C1 segment of cervical spinal cord (tissue), 14 donors: ENCODE data around the gene PIGH.
"Not testable (repeated sequence)": the region's sequence is repeated elsewhere in the genome, so short reads cannot be mapped to it uniquely, and the experiment has no call there.

ENCODE experiments used
- DNase-seq, 14 donors: peaks; one replicate each; lab custom pipeline; 2025; lab: John Stamatoyannopoulos, UW

The PIGH gene

DNA sequence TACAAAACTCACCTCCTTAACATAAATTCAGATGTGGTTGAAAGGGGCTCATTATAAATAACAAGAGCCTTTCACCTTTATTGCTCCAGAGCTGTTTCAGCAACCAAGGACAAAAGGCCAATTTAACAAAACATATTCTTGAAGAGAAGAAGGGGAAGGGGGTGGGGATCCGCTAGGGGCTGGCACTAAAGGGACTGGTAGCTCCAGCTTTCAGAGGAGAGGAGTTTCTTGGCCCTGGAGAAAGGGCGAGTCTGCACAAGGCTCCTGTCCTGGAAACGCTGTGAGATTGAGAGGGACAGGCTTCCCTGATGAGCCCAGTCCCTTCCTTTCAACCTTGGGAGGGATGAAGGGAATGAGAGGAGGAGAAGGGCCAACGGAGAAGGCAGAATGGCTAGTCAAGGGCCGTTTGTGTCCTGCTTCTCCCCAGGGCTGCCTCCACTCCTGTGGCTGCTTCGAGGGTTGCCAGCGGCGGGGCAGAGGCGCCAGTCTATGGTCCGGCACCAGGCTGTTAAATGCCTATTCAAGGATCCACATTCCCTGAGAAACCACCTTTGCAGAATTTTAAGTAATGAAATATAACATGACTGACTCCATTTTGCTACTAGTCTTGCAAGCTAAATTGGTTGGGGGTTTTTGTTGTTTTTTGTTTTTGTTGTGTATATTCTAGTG is 9.7 kb upstream of the PIGH start:
- no peak for DNase-seq

DNA sequence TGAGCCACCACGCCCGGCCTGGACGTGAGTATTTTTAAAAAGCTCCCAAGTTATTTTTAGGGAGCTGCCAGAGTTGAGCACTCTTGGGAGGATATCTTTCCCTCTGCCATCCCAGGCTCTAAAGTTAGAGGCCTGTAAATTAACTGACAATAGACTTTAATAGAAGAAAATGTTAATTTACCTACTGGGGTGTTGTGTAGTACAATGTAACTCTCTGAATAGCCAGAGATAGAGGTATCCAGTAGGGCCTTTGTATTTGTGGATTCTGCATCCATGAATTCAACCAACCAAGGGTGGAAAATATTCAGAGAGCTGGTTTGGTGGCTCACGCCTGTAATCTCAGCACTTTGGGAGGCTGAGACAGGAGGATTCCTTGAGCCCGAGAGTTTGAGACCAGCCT is 7.6 kb upstream of the PIGH start:
- no peak for DNase-seq

DNA sequence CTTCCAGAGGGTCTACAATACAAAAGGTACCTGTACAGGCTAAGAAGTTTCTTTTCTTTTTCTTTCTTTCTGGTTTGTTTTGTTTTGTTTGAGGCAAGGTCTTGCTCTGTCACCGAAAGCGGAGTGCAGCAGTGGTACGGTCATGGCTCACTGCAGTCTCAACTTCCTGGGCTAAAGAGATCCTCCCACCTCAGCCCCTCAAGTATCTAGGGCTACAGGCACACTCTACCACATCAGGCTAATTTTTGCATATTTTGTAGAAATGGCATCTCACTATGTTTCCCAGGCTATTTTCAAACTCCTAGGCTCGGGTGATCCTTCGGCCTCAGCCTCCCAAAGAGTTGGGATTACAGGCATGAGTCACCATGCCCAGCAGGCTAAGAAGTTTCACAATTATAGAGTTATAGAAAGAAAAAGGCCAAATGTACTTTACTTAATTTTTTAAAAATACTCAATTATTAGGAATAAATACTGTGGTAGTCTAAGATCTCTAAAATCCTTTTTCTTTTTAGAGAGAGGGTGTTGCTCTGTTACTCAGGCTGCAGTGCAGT is 3.0 kb upstream of the PIGH start:
- no peak for DNase-seq

DNA sequence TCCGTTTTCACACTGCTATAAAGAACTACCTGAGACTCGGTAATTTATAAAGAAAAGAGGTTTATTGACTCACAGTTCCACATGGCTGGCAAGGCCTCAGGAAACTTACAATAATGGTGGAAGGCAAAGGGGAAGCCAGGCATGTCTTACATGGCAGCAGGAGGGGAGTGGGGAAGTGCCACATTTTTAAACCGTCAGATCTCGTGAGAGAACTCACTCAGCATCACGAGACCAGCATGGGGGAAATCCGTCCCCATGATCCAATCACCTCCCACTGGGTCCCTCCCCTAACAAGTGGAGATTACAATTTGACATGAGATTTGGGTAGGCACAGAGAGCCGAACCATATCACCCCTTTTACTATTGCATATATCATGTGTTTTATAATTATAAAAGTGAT is 2.0 kb upstream of the PIGH start:
- DNase-seq: no peak

DNA sequence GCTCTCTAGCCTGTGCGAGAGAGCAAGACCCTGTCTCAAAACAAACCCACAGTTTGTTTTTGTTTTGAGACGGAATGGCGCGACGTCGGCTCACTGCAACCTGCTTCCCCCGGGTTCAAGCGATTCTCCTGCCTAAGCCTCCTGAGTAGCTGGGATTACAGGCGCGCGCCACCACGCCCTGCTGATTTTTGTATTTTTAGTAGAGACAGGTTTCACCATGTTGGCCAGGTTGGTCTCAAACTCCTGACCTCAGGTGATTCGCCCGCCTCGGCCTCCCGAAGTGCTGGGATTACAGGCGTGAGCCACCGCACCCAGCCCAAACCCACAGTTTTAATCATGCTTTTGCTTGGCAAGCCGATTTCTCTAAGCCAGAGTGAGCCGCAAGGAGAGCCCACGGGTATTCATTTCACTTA is 500 bp upstream of the PIGH start:
- DNase-seq: not testable (repeated sequence)

DNA sequence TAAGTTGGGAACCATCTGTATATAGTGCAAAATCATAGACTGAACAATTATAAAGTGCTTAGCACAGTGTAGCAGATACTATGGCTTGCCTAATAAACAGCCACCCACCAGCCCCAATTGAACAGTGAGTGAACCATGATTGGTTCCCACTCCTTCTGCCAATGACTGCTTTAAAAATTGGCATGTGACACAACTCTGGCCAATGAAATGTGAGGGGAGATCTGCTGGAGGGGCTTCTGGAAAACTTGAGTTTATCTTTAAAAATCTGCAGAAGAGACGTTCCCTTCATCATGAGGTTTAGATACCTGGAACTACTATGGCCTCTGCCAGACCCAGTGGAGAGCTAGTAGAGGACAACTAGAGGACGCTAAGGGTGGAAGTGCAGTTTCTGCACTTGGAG is 4.7 kb downstream of the PIGH start:
- DNase-seq: no peak

DNA sequence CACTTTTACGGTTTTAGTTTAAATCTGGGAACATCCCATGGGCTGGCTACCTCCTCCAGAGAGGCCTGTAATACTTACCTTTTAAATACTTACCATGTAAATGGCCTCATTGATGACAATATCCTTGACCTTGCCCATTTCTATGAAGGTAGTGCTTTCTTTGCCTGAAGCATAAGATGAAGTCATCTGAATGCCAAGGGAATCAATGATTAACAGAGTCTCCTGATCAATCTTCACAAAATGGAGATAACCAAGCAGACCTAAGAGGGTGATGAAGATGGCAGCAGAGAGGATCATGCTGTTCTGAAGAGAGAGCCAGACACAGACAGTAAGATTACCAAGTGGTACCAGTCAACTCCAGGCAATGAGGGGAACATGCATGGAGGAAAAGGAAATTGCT is 6.4 kb downstream of the PIGH start:
- not testable (repeated sequence) for DNase-seq

DNA sequence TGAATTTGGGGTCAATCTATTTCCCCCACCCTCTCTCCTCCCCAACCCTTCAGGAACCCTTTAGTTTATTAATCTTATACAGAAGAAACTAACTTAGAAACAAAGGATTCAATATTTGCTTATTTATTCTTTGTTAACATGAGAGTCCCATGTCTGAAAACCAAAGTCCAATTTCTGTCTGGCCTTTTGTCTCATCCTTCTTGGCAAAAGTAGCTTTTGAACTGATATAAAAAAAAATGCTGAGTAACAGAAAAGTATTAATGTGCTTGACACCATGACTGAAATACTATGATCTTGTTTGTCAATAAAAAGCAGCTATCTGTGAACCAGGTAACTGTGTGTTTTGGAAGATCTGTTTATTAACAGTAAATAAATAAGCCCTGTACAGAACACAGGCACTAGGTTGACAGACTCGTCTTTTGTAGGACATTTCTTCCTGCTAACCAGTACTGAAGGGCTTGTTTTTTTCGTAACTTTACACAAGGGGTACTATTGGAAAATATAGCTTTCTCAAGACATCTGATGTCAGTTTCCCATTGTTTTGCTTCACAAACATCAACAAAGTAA is 10.8 kb downstream of the PIGH start:
- DNase-seq: no peak

DNA sequence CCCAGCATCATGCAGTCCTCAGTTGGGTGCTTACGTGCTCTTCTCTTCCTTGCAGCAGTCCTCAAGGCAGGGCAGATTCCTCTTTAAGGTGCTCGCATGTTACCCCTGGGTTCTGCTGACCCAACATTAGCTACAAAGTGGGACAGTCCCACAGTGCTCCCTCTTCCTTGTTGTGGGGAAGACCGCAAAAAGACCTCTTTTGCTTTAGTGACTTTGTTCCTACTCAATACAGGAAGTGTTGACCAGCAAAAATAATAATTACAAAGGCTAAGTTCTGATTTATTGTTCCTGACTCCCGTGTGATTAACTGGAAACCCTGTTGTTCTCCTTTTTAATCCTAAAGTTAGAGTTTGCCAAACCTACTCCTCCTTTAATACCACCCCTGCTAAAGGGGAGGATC is 13.7 kb downstream of the PIGH start:
- no peak for DNase-seq

DNA sequence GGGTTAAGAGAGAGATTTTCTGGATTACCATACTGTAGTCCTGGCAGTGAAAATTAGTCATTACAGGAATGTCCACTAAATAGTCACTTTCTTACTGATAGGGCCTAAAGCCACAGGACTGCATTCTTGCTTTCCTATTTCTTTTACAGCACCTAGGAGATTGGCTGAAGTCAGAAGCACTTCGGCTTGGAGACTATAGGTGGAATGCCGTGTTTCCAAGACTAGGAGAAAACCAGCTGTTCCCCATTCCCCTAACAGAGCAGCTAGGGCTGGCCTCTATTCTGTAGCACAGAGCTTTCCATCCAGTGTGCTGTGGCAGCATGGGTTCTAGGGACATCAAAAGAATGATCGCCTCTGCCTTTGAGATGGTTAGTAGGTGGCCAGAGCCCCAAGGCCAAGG is 15.1 kb downstream of the PIGH start:
- no peak for DNase-seq

DNA sequence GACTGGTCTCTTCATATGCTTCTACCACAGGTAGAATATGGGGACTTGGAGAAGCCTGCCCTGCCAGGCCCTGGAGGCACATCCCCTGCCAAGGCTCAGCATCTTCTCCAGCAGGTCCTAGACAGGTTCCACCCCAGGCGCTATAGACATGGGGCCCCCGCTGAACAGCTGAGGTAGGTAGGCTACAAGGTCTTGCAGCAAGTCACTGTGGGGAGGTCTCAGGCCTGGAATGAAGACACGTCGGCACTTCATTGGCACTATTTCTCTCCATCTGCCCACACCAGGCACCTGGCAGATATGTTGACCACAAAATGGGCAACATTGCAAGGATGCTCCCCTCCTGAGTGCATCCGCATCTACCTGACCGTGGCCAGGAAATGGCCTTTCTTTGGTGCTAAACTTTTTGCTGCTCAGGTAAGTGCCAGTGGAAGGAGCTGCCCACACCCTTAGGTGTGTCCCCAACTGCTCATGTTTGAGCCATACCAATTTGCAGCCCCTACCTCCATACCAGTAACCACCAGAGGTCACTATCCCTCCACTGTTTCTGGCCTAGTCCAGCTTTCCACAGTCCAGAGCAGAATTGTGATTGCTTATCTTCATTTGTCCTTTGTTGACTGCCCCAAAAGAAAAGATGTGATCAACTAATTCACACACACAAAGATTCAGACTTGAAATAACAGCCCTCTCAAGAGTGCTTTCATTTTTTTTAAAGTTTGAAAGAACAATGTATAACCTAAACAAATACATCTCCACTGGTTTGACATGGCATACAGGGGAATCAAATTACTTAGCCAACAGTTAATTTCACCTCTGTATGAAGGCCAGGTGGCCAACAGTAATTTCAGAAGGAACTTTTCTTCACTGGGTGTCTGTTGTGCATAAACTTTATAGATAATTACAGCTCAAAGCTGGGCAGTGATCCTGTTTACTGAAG is 16.1 kb downstream of the PIGH start:
- peak in 1 of 14 donors; percentile 70 for DNase-seq

DNA sequence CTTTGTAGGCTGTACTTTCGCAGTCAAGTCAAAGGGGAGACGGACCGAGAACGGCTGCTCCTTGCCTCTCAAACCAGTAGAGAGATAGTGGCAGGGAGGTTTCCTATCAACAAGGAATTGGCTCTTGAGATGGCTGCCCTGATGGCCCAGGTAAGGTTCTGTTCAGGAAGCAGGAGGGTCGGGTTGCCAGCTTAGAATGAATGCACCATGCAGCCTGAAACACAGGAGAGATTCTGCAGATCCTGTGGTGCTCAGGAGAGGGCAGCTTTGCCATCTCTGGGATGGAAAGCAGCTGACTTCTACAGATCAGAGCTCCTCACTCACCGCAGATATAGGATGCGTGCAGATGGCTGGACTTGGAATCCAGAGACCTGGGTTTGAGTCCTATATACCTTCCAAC is 18.0 kb downstream of the PIGH start:
- DNase-seq: no peak

DNA sequence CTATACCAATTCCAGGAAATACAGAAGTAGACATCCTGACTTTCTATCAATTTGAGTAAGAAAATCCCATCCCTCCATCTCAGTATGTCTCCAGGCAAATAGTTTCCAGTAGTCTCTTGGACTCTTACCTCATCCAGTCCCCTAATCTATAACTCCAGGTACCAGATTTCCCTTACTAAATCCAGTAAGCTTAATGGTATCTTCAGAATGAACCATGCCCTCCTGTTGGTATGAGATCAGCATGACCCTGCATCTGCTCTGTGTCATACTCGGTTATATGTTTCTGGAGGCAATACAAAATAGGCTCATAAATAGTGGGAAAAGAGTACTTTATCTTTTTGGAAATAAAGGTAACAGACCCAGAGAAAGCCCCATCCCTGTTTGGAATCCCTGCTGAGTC is 18.4 kb downstream of the PIGH start:
- DNase-seq: no peak

DNA sequence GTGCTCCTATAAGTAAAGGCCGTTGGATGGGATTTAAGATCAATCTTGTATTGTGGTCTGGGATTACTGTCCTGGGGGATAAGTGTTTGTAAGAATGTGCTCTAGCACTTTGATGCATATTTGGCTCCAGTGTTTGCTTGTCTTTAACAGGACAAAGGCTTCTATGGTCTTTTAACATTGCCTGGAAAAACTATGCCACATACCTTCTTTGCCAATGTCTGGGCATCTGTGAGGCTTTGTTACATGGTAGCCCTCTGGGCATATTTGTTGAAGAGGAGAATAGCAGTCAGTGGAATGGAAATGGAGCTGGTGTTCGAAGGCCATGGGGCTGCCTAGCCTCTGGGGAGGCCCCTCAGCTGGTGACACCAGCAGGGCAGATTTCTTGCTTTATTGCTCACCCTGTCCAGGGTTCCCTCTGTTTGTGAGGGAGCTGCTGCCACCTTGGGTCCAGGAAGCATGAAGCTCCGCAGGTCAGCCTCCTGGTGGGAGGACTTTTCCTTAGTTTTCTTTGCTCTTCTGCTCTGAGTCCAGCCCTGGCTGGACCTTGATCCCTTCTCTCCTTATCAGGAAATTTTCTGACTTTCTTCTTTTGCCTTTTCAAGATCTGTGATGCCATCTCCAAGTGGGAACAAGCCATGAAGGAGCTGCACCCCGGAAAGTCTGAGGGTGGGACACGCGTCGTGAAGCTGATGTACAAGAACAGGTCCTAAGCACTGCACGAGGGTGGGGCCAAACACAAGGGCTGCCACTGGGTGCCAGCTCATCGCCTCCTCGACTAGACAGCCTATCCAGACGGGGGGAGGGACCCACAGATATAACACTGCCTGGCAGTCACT is 19.5 kb downstream of the PIGH start:
- DNase-seq: peak in 2 of 14 donors; percentile 18 to 49

DNA sequence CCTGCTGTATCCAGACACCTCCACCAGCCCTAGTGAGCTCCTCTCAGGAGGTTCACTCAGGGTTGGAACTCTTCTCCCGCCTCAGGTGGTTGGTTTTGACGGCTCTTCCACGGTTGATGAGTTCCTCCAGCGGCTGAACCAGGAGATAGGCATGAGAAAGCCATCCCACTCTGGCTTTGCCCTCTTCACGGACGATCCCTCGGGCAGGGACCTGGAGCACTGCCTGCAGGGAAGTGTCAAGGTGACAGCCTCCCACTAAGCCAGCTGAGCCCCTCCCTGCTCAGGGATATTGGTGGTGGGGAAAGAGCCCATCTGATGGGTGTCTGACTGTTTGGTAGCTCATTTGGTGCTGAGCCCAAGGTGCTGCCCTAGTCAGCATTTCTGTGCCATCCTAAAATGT is 20.4 kb downstream of the PIGH start:
- no peak for DNase-seq

DNA sequence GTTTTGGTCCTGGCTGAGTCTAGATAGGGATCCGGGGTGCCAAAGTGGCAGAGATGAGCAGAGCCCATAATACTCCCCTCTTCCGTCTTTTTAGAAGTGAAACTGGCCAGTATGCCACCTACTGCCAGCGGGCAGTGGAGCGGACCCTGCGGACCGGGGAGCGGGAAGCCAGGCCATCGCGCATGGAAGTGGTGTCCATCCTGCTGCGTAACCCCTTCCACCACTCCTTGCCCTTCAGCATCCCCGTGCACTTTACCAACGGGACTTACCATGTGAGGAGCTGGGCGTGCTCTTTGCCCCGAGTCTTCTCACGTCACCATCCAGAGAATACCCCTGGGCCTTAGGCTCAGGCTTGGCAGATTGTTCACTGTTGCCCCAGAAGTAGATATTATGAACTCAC is 21.0 kb downstream of the PIGH start:
- DNase-seq: peak in 1 of 14 donors; percentile 28

DNA sequence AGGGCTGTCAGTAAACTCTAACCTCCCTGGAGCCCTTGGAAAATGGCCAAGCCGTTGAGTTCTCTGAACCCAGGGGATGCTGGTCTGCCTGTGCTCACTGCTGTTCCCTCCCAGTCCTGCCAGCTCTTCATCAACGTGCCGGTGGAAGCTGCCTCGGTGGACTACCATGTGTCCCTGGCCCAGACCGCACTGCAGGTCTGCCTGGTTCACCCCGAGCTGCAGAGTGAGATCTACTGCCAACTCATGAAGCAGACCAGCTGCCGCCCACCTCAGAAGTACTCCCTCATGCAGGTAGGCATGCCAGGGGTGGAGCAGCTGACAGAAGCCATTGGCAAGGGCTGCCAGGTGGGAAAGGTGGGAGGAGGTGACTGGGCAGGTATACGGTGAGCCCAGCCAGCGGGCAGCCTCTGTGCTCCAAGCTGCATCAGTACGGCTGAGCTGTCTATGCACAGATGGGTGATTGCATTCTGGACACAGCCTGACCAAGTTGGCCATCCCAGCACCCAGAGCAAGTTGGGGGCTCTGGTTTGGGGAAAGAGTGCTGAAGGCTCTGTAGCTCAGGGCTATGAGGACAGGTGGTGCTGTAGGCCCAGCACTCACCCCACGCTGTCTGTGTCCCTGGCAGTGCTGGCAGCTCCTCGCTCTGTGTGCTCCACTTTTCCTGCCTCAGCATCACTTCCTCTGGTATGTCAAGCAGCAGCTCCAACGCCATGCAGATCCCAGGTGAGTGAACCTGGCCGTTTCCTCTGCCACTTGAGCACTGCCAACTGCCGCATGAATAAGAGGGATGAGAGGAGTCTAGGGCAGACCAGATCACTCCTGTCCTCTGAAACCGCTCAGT is 21.9 kb downstream of the PIGH start:
- DNase-seq: peak in 1 of 14 donors; percentile 67

DNA sequence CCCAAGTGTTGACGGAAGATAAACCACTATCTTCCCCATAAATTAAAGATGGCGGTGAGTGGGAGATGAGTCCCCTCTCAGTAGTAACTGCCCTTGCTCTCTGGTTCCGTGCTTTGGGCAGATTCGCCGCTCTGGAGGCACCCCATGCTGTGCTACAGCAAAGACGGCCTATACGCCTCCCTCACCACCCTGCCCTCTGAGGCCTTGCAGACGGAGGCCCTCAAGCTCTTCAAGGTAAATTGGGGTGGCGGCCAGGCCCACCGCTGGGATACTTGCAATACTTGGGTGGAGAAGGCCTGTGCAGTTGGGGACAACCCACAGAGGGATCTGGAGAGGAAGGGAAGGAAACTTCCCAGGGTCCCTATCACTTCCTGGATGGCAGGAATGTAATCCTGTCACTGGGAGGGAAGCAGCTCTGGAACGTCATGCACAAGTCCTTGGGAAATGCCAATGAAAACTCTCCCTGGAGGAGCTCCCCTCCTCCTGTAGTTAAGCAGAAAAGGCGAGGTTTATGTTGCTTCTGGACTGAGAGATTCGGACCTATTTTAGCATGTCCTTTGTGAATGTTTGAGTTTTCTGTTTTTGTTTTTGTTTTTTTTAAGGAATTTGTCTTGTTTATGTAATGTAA is 22.8 kb downstream of the PIGH start:
- DNase-seq: no peak

DNA sequence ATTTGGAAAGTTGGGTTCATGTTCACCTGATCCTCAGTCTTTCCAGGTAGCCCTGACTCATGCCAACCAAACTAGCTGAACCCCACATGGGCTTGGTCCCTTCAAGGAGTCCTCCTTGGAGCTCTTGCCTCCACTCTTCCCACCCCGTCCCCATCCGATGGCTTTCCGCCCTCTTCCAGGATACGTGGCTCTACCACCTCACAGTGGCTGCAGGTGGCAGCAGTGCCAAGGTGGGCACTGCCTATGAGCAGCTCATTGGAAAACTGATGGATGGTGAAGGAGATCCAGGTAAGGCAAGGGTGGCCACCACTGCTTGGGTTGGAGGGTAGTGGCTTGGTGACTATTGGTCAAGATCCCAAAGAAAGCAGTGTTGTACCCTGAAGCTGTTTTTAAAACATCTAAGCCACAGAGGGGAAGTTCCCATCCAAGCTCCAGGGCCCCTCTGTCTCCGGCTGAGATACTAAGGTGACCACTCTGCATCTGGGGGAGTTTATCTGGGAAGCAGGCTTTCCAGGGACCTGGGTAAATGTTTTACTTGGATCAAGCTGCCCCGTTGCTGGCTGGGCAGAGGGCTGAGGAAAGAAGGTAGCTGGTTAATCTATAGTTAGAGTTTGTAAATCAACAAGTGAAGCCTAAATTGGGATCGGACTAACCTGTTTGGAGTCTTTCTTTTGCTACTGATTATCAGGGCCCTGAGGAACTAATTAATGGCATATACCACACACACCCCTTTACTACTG is 23.7 kb downstream of the PIGH start:
- DNase-seq: no peak
